GM12864 (cell line): ENCODE results near the gene NAA10.

ENCODE experiments used
- DNase-seq: peaks from one replicate; pipeline ENCODE4 v3.0.0-alpha.2; 2011; ENCODE audit warnings: low read depth
- H3K4me3 ChIP-seq: 2 replicates; pipeline ENCODE4 v1.5.1; 2011; ENCODE audit warnings: mild to moderate bottlenecking, low read depth, low read length, control low read depth
- CTCF ChIP-seq: IDR thresholded peaks from 2 replicates; pipeline ENCODE4 v1.5.1; 2011; ENCODE audit warnings: low read depth, mild to moderate bottlenecking, moderate library complexity, low read length, control low read depth, inconsistent platforms; ENCODE audit errors: missing control alignments

The NAA10 gene

DNA sequence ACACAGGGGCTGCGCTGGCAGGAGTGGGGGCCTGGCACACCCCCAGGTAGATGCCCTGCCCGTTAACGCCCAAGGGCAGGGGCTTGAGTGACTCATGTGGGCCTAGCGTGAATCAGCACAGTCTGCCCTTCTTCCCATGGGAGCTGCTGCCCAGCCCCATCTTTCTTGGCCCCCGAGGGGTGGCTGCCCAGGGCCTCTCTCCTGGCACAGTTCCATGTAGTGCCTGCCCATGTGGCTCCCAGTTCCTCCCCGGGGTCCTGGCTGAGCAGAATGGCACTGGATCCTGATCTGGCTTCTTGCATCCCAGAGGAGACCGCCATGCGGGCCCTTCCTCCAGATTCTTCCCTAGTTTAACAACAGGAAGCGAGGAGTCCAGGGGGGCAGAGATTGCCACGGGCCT, 32.5 kb downstream of the NAA10 start:
- H3K4me3 ChIP-seq, result no peak overlapping the region
- no peak for DNase-seq
- TF ChIP-seq CTCF, result no peak

GRCh38 chrX:153901753-153902140, 33.1 kb downstream of the NAA10 start:
- no peak for DNase-seq
- TF ChIP-seq CTCF, result no peak
- H3K4me3 ChIP-seq, result no peak overlapping the region

GRCh38 chrX:153900831-153901752, 33.7 kb downstream of the NAA10 start:
- peak; percentile 44 for DNase-seq
- no peak overlapping the region for H3K4me3 ChIP-seq
- TF ChIP-seq CTCF, result no peak

- no peak for TF ChIP-seq CTCF
- no peak for DNase-seq
- H3K4me3 ChIP-seq, result no peak overlapping the region
Observed at GRCh38 chrX:153897899-153898298, 36.9 kb downstream of the NAA10 start.

GRCh38 chrX:153889123-153889522, 45.7 kb downstream of the NAA10 start:
- TF ChIP-seq CTCF, result no peak
- H3K4me3 ChIP-seq, result no peak overlapping the region
- no peak for DNase-seq

- no peak overlapping the region for H3K4me3 ChIP-seq
- DNase-seq, result no peak
- TF ChIP-seq CTCF, result no peak
Observed at GRCh38 chrX:153888344-153888743, 46.5 kb downstream of the NAA10 start.

DNA sequence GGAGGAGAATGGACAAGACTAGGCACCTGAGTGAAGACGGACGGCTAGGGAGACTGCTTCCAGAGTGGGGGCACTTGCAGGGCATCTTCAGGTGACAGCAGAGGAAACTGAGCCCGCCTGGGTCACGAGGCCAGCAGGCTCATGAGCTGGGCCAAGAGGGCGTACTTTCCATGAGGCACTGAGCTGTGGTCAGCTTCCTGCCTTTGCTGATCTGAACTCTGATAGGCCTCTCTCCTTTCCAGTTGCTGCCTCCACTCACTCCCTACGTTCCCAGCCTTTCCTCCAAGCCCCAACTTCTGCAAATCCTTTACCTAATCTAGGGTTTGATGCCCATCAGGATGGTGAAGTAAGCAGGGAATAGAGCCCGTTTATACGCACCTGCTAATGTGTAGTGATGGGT, 47.5 kb downstream of the NAA10 start:
- DNase-seq, result no peak
- TF ChIP-seq CTCF, result no peak
- H3K4me3 ChIP-seq, result no peak overlapping the region
